H1 (cell line): ENCODE results near the gene MED16.

Experiments
- ATF2 ChIP-seq: IDR thresholded peaks from 2 replicates; pipeline ENCODE4 v1.6.1; 2012; ENCODE audit warnings: low read length, inconsistent platforms
- CREB1 ChIP-seq: IDR thresholded peaks from 2 replicates; pipeline ENCODE4 v1.6.1; 2012; ENCODE audit warnings: inconsistent platforms
- EP300 ChIP-seq, 2 experiments: IDR thresholded peaks; 1 replicate in 1 of 2; 2 replicates in 1 of 2; pipeline ENCODE4 v1.6.1; 2011 to 2012; ENCODE audit warnings: low read depth in 2 of 2, low read length in 2 of 2, mild to moderate bottlenecking in 2 of 2, borderline replicate concordance in 1 of 2, inconsistent platforms in 1 of 2, moderate library complexity in 1 of 2
- EZH2 ChIP-seq: fragments of 200-600 bp; sonication (generic); IDR thresholded peaks from 2 replicates; pipeline ENCODE4 v1.7.1; 2012; ENCODE audit warnings: low read depth, mild to moderate bottlenecking, moderate library complexity, low read length, inconsistent platforms; ENCODE audit not compliant: severe bottlenecking
- POLR2A ChIP-seq, 2 experiments: IDR thresholded peaks; 1 replicate in 1 of 2; 2 replicates in 1 of 2; pipeline ENCODE4 v1.6.1; 2011; ENCODE audit warnings: low read depth in 2 of 2, low read length in 2 of 2, mild to moderate bottlenecking in 2 of 2; ENCODE audit errors: control extremely low read depth in 1 of 2
- RAD21 ChIP-seq, 2 experiments: IDR thresholded peaks in 1 of 2; conservative IDR thresholded peaks in 1 of 2; 2 replicates each; pipeline ENCODE4 v1.6.1; 2011; ENCODE audit warnings: low read depth in 2 of 2, low read length in 2 of 2, improper control_type of control experiment in 1 of 2, inconsistent platforms in 1 of 2, mild to moderate bottlenecking in 1 of 2, moderate library complexity in 1 of 2
- RFX5 ChIP-seq: IDR thresholded peaks from 2 replicates; pipeline ENCODE4 v1.6.1; 2011; ENCODE audit warnings: low read depth, low read length, improper control_type of control experiment, borderline replicate concordance
- SIRT6 ChIP-seq: IDR thresholded peaks from one replicate; pipeline ENCODE4 v1.7.1; 2012; ENCODE audit warnings: low read length, inconsistent platforms
- SP1 ChIP-seq: IDR thresholded peaks from 2 replicates; pipeline ENCODE4 v1.6.1; 2011; ENCODE audit warnings: low read depth, low read length
- SRF ChIP-seq: IDR thresholded peaks from 2 replicates; pipeline ENCODE4 v1.6.1; 2011; ENCODE audit warnings: mild to moderate bottlenecking, low read depth, low read length, moderate library complexity
- SUZ12 ChIP-seq: fragments of 200-600 bp; sonication (generic); IDR thresholded peaks from 2 replicates; pipeline ENCODE4 v1.6.1; 2012; ENCODE audit warnings: mild to moderate bottlenecking, inconsistent platforms, low read length, moderate library complexity, mixed read lengths
- TEAD4 ChIP-seq: IDR thresholded peaks from 2 replicates; pipeline ENCODE4 v1.6.1; 2012; ENCODE audit warnings: low read depth, low read length, inconsistent platforms, mixed read lengths
- TF ChIP-seq, protein P1 (sequence below), 3 experiments: IDR thresholded peaks; 1 replicate in 2 of 3; 2 replicates in 1 of 3; pipeline versions ENCODE4 v1.5.1 to v1.6.1; 2011; ENCODE audit warnings: low read length in 3 of 3, mild to moderate bottlenecking in 3 of 3, inconsistent platforms in 2 of 3, low read depth in 1 of 3, moderate library complexity in 1 of 3; ENCODE audit not compliant: insufficient read depth in 1 of 3; ENCODE audit errors: control extremely low read depth in 1 of 3

- TF ChIP-seq ATF2 (no peak; the same call in 1 of the 2 replicates), EP300 (IDR thresholded peaks at IDR 0.05; ENCODE audit: borderline replicate concordance in 1 of 2, low read depth in 2 of 2, low read length in 2 of 2) (no peak), RAD21 (IDR thresholded peaks at IDR 0.05 in 1 of 2, conservative IDR thresholded peaks at IDR 0.05 in 1 of 2; ENCODE audit: low read depth in 2 of 2, low read length in 2 of 2) (no peak), TEAD4 (no peak), SRF (no peak), CREB1 (no peak), SP1 (no peak; the same call in 1 of the 2 replicates), POLR2A (IDR thresholded peaks at IDR 0.05; ENCODE audit: control extremely low read depth in 1 of 2, low read depth in 2 of 2, low read length in 2 of 2) (no peak), SUZ12 (no peak), RFX5 (no peak), EZH2 (no peak), SIRT6 (no peak)
- TF ChIP-seq, protein P1, sequence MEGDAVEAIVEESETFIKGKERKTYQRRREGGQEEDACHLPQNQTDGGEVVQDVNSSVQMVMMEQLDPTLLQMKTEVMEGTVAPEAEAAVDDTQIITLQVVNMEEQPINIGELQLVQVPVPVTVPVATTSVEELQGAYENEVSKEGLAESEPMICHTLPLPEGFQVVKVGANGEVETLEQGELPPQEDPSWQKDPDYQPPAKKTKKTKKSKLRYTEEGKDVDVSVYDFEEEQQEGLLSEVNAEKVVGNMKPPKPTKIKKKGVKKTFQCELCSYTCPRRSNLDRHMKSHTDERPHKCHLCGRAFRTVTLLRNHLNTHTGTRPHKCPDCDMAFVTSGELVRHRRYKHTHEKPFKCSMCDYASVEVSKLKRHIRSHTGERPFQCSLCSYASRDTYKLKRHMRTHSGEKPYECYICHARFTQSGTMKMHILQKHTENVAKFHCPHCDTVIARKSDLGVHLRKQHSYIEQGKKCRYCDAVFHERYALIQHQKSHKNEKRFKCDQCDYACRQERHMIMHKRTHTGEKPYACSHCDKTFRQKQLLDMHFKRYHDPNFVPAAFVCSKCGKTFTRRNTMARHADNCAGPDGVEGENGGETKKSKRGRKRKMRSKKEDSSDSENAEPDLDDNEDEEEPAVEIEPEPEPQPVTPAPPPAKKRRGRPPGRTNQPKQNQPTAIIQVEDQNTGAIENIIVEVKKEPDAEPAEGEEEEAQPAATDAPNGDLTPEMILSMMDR (IDR thresholded peaks at IDR 0.05; ENCODE audit: control extremely low read depth in 1 of 3, insufficient read depth in 1 of 3, low read depth in 1 of 3, low read length in 3 of 3) = no peak
Observed at GRCh38 chr19:925526-926322, 32.7 kb upstream of the MED16 start, which contains the start of gene ARID3A.
